Measurements from ENCODE around the gene LHFPL2. TPM values are rescaled to one million over a fixed set of nuclear protein-coding genes. Genes with fewer than 3 reads are reported as not detected.
"Not testable (repeated sequence)": the region's sequence is repeated elsewhere in the genome, so short reads cannot be mapped to it uniquely, and the experiment has no call there.

LHFPL2 gene
- total RNA-seq, 2 donors from 2014 or later, result 15.5 to 18.7 TPM

- Histone ChIP-seq H3K9me3 (no peaks in the 10 kb centered on the region), H3K27ac (no peak overlapping the region), H3K4me1 (no peaks in the 10 kb centered on the region), H3K27me3 (no peaks in the 10 kb centered on the region), H3K36me3 (replicated peaks in 1 of 2; ENCODE audit: insufficient read depth in 1 of 2, low read depth in 2 of 2) (no peaks in the 10 kb centered on the region), H3K4me3 (no peak overlapping the region)
- WGBS, 2 donors, result 79 to 83% methylated on average over 2 of the region's 2 CpGs
- TF ChIP-seq CTCF (IDR thresholded peaks at IDR 0.05) (no peak), POLR2A (IDR thresholded peaks at IDR 0.05) (no peak)
- intact Hi-C loops (cut with DNase I), result no loop called here
- ATAC-seq, result no peak
- DNase-seq, result no peak
Measured at GRCh38 chr5:78670701-78671269, 22.2 kb upstream of the LHFPL2 start.

- Histone ChIP-seq H3K9me3 (no peaks in the 10 kb centered on the region), H3K27ac (no peak overlapping the region), H3K27me3 (no peaks in the 10 kb centered on the region), H3K4me1 (no peaks in the 10 kb centered on the region), H3K4me3 (no peak overlapping the region), H3K36me3 (replicated peaks in 1 of 2; ENCODE audit: insufficient read depth in 1 of 2, low read depth in 2 of 2) (no peaks in the 10 kb centered on the region)
- ATAC-seq (no peak), DNase-seq (no peak)
- intact Hi-C loops (cut with DNase I), result no loop called here
- WGBS, 2 donors, result 80 to 96% methylated on average over 3 to 4 of the region's 4 CpGs
- TF ChIP-seq POLR2A (IDR thresholded peaks at IDR 0.05), result no peak
- TF ChIP-seq CTCF (IDR thresholded peaks at IDR 0.05), result no peak
Measured at GRCh38 chr5:78669331-78669730, 20.8 kb upstream of the LHFPL2 start.

- Histone ChIP-seq H3K36me3 (replicated peaks in 1 of 2; ENCODE audit: insufficient read depth in 1 of 2, low read depth in 2 of 2) (no peaks in the 10 kb centered on the region), H3K9me3 (no peaks in the 10 kb centered on the region), H3K4me1 (no peaks in the 10 kb centered on the region), H3K27me3 (no peaks in the 10 kb centered on the region), H3K4me3 (no peak overlapping the region), H3K27ac (no peak overlapping the region)
- ATAC-seq, result no peak
- DNase-seq, result no peak
- intact Hi-C loops (cut with DNase I), result no loop called here
- TF ChIP-seq POLR2A (IDR thresholded peaks at IDR 0.05) (no peak), CTCF (IDR thresholded peaks at IDR 0.05) (no peak)
- 85 to 87% methylated on average over 5 of the region's 5 CpGs for WGBS, 2 donors
Measured at GRCh38 chr5:78667461-78668103, 19.0 kb upstream of the LHFPL2 start.

GRCh38 chr5:78666975-78667374, 18.4 kb upstream of the LHFPL2 start:
- H3K9me3 ChIP-seq; H3K36me3 ChIP-seq (replicated peaks in 1 of 2; ENCODE audit: insufficient read depth in 1 of 2, low read depth in 2 of 2); ATAC-seq; DNase-seq; H3K27me3 ChIP-seq; intact Hi-C loops (cut with DNase I); H3K27ac ChIP-seq; H3K4me3 ChIP-seq; H3K4me1 ChIP-seq: not testable (repeated sequence)
- 87 to 100% methylated on average over 1 of the region's 1 CpG for WGBS, 2 donors

- WGBS, 2 donors, result 50 to 57% methylated on average over 3 of the region's 3 CpGs
- H3K27ac ChIP-seq, result no peak overlapping the region
- no peak for DNase-seq
- TF ChIP-seq CTCF (IDR thresholded peaks at IDR 0.05) (no peak), POLR2A (IDR thresholded peaks at IDR 0.05) (no peak)
- no peak overlapping the region for H3K4me3 ChIP-seq
- no peak for ATAC-seq
- no peaks in the 10 kb centered on the region for H3K36me3 ChIP-seq (replicated peaks in 1 of 2; ENCODE audit: insufficient read depth in 1 of 2, low read depth in 2 of 2)
- intact Hi-C loops (cut with DNase I), result no loop called here
- no peaks in the 10 kb centered on the region for H3K9me3 ChIP-seq
- H3K4me1 ChIP-seq, result no peaks in the 10 kb centered on the region
- H3K27me3 ChIP-seq, result no peaks in the 10 kb centered on the region
Measured at GRCh38 chr5:78666041-78666444, 17.5 kb upstream of the LHFPL2 start.

All from body of pancreas (tissue), 4 donors.